WTC11 (cell line): ENCODE results near the gene WWC1. TPM values are rescaled to one million over a fixed set of nuclear protein-coding genes. Genes with fewer than 3 reads are reported as not detected.

ENCODE experiments used
- ATAC-seq: fragments of 200-7000 bp; cut with Tn5 transposase; 2 replicates; pipeline ENCODE4 v1.10.0; 2021; ENCODE audit warnings: mild to moderate bottlenecking, moderate library complexity
- CTCF ChIA-PET: fragments of 300-600 bp; sonication (Branson Sonifier 250); formaldehyde crosslinking; loops from one replicate; lab custom pipeline; 2021; ENCODE audit warnings: antibody characterized with exemption; lab: Charles Lee
- POLR2A ChIA-PET: fragments of 350-600 bp; sonication (Branson Sonifier 250); formaldehyde crosslinking; loops from one replicate; lab custom pipeline; 2021; ENCODE audit warnings: antibody characterized with exemption; lab: Charles Lee
- DNase-seq: peaks from one replicate; pipeline ENCODE4 v3.0.0; 2021; ENCODE audit warnings: low spot score
- H3K27ac Mint-ChIP-seq: 2 replicates; pipeline ENCODE4 v1.8.0; 2021; ENCODE audit warnings: mixed read lengths
- H3K27me3 Mint-ChIP-seq: 2 replicates; pipeline ENCODE4 v1.8.0; 2021; ENCODE audit warnings: low read depth, mild to moderate bottlenecking, moderate library complexity, mixed read lengths
- H3K36me3 Mint-ChIP-seq: 2 replicates; pipeline ENCODE4 v1.8.0; 2021; ENCODE audit warnings: mixed read lengths
- H3K4me1 Mint-ChIP-seq: 2 replicates; pipeline ENCODE4 v1.8.0; 2022; ENCODE audit warnings: mixed read lengths
- H3K4me3 Mint-ChIP-seq: 2 replicates; pipeline ENCODE4 v1.8.0; 2021; ENCODE audit warnings: mild to moderate bottlenecking, moderate library complexity, mixed read lengths
- H3K9me3 Mint-ChIP-seq: 2 replicates; pipeline ENCODE4 v1.8.0; 2021; ENCODE audit warnings: mixed read lengths
- AR ChIP-seq: fragments of 250-450 bp; sonication (Bioruptor Pico); IDR thresholded peaks from 2 replicates; pipeline ENCODE4 v1.9.0; 2021; ENCODE audit warnings: mild to moderate bottlenecking
- ATF1 ChIP-seq: sonication (generic); formaldehyde crosslinking; IDR thresholded peaks from 2 replicates; pipeline ENCODE4 v1.8.1; 2023; ENCODE audit warnings: mild to moderate bottlenecking, moderate library complexity, missing genetic modification reagents
- EMX1 ChIP-seq: fragments of 250-450 bp; sonication (Bioruptor Pico); IDR thresholded peaks from 2 replicates; pipeline ENCODE4 v1.8.0; 2021; ENCODE audit warnings: mild to moderate bottlenecking
- GABPB1 ChIP-seq: sonication (generic); formaldehyde crosslinking; IDR thresholded peaks from 2 replicates; pipeline ENCODE4 v1.8.1; 2023; ENCODE audit warnings: mild to moderate bottlenecking, missing genetic modification reagents
- GRHL2 ChIP-seq: fragments of 250-450 bp; sonication (Bioruptor Pico); IDR thresholded peaks from 2 replicates; pipeline ENCODE4 v1.8.0; 2022; ENCODE audit warnings: mild to moderate bottlenecking, moderate library complexity; ENCODE audit not compliant: insufficient replicate concordance, severe bottlenecking
- NR2C2 ChIP-seq: sonication (generic); formaldehyde crosslinking; IDR thresholded peaks from 2 replicates; pipeline ENCODE4 v1.8.0; 2022; ENCODE audit warnings: mild to moderate bottlenecking, missing genetic modification reagents
- RELA ChIP-seq: sonication (generic); formaldehyde crosslinking; IDR thresholded peaks from 2 replicates; pipeline ENCODE4 v1.8.1; 2022; ENCODE audit warnings: missing genetic modification reagents, mild to moderate bottlenecking, borderline replicate concordance
- SMAD4 ChIP-seq: sonication (generic); formaldehyde crosslinking; IDR thresholded peaks from 2 replicates; pipeline ENCODE4 v1.8.0; 2022; ENCODE audit warnings: mild to moderate bottlenecking, missing genetic modification reagents
- TEAD1 ChIP-seq: sonication (generic); formaldehyde crosslinking; IDR thresholded peaks from 2 replicates; pipeline ENCODE4 v1.8.0; 2022; ENCODE audit warnings: mild to moderate bottlenecking, missing genetic modification reagents
- USF1 ChIP-seq: sonication (generic); formaldehyde crosslinking; IDR thresholded peaks from 2 replicates; pipeline ENCODE4 v1.8.0; 2022; ENCODE audit warnings: mild to moderate bottlenecking, missing genetic modification reagents
- USF2 ChIP-seq: sonication (generic); formaldehyde crosslinking; IDR thresholded peaks from 2 replicates; pipeline ENCODE4 v1.8.1; 2023; ENCODE audit warnings: mild to moderate bottlenecking, missing genetic modification reagents, moderate library complexity
- ZBTB21 ChIP-seq: sonication (generic); formaldehyde crosslinking; IDR thresholded peaks from 2 replicates; pipeline ENCODE4 v1.8.1; 2023; ENCODE audit warnings: mild to moderate bottlenecking, missing genetic modification reagents, borderline replicate concordance
- ZNF121 ChIP-seq: sonication (generic); formaldehyde crosslinking; IDR thresholded peaks from 2 replicates; pipeline ENCODE4 v1.8.0; 2023; ENCODE audit warnings: missing genetic modification reagents
- ZNF219 ChIP-seq: sonication (generic); formaldehyde crosslinking; IDR thresholded peaks from 2 replicates; pipeline ENCODE4 v1.8.0; 2023; ENCODE audit warnings: missing genetic modification reagents, mild to moderate bottlenecking, borderline replicate concordance
- ZNF396 ChIP-seq: fragments of 250-450 bp; sonication (Bioruptor Pico); IDR thresholded peaks from 2 replicates; pipeline ENCODE4 v1.8.0; 2021; ENCODE audit warnings: mild to moderate bottlenecking, moderate library complexity, borderline replicate concordance
- ZNF416 ChIP-seq: fragments of 250-450 bp; sonication (Bioruptor Pico); IDR thresholded peaks from 2 replicates; pipeline ENCODE4 v1.9.0; 2021; ENCODE audit warnings: mild to moderate bottlenecking, inconsistent platforms
- total RNA-seq: library from RNA; stranded (reverse); gene quantifications from 3 replicates; pipeline ENCODE4 v1.2.3, GENCODE V29; 2021
- TF ChIP-seq, protein P1 (sequence below): sonication (generic); formaldehyde crosslinking; IDR thresholded peaks from 2 replicates; pipeline ENCODE4 v1.8.1; 2022; ENCODE audit warnings: low read depth, mild to moderate bottlenecking, moderate library complexity, missing genetic modification reagents, borderline replicate concordance
- TF ChIP-seq, protein P2 (sequence below): sonication (generic); formaldehyde crosslinking; IDR thresholded peaks from 2 replicates; pipeline ENCODE4 v1.8.0; 2022; ENCODE audit warnings: mild to moderate bottlenecking, missing genetic modification reagents
- TF ChIP-seq, protein P3 (sequence below): sonication (generic); formaldehyde crosslinking; IDR thresholded peaks from 2 replicates; pipeline ENCODE4 v1.8.0; 2022; ENCODE audit warnings: missing genetic modification reagents

Gene WWC1
- total RNA-seq, 1 experiment from 2014 or later = 48.4 TPM

DNA sequence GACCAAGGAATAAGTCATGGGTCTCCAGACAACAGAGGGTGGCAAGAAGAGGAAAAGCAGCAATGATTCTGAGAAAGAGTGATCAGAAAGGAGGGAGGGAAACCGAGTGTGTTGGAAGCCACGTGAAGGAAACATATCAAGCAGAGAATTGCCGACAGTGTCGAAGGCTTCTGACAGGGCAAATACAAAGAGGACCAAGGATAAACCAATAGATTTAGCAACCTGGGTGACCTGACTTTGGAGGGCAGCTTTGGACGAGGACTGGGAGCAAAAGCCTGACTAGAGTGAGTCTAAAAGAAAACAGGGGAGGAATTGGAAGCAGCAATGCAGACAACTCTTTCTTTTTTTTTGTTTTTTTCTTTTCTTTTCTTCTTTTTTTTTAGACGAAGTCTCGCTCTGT, 83.8 kb downstream of the WWC1 start (continued):
- TF ChIP-seq AR (CRISPR knock-in tag) (no peak), SMAD4 (no peak), NR2C2 (no peak), ZNF219 (no peak), ZBTB21 (CRISPR knock-in tag) (no peak), ZNF396 (CRISPR knock-in tag) (no peak), ZNF121 (CRISPR knock-in tag) (no peak), USF1 (CRISPR knock-in tag) (no peak), TEAD1 (CRISPR knock-in tag) (no peak), RELA (CRISPR knock-in tag) (no peak)

- Mint-ChIP-seq H3K4me3 (no peak overlapping the region), H3K4me1 (no peaks in the 10 kb centered on the region), H3K9me3 (no peaks in the 10 kb centered on the region), H3K36me3 (no peaks in the 10 kb centered on the region), H3K27ac (no peak overlapping the region), H3K27me3 (no peaks in the 10 kb centered on the region)
- no peak for TF ChIP-seq GRHL2
- no peak for TF ChIP-seq ZNF416 (CRISPR knock-in tag)
- TF ChIP-seq USF2 (CRISPR knock-in tag) = no peak
- no peak for TF ChIP-seq ZBTB21 (CRISPR knock-in tag)
- TF ChIP-seq ATF1 (CRISPR knock-in tag) = no peak
- no peak for TF ChIP-seq NR2C2
- TF ChIP-seq EMX1 = no peak
- no peak for TF ChIP-seq USF1 (CRISPR knock-in tag)
- TF ChIP-seq, protein P1, sequence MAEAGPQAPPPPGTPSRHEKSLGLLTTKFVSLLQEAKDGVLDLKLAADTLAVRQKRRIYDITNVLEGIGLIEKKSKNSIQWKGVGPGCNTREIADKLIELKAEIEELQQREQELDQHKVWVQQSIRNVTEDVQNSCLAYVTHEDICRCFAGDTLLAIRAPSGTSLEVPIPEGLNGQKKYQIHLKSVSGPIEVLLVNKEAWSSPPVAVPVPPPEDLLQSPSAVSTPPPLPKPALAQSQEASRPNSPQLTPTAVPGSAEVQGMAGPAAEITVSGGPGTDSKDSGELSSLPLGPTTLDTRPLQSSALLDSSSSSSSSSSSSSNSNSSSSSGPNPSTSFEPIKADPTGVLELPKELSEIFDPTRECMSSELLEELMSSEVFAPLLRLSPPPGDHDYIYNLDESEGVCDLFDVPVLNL (CRISPR knock-in tag) = no peak
- POLR2A ChIA-PET = no interaction called here
- ATAC-seq (no peak), DNase-seq (no peak)
- CTCF ChIA-PET = no interaction called here
Measured at GRCh38 chr5:168377525-168377924, 86.1 kb downstream of the WWC1 start.

DNA sequence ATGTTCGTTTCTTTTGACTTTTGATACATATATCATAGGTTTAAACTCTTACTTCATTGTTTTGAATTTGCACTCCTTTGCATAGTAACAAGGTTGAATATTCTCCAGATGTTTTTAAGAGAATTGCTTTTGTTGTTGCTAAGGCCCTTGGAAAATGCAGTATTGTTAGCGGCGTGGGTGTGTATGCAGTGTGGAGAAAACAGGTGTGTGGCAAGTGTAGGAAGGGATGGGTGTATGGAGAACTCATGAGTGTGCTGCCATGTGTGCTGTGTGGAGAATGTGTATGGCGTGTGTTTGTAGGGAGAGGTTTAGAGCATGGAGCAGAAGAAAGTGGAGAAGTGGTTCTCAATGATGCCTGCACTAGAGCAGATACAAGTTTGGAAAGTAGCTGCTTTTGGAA, 87.3 kb downstream of the WWC1 start:
- Mint-ChIP-seq H3K9me3 (no peaks in the 10 kb centered on the region), H3K27me3 (no peaks in the 10 kb centered on the region), H3K27ac (no peak overlapping the region; the same call in 1 of the 2 replicates), H3K4me1 (no peaks in the 10 kb centered on the region), H3K36me3 (no peaks in the 10 kb centered on the region), H3K4me3 (no peak overlapping the region)
- no peak for DNase-seq
- no peak for ATAC-seq
- CTCF ChIA-PET = interaction anchor here (1.2 kb wide), 1 partner anchor 40 kb away, joined by 3 read pairs; no protein-coding TSS in a partner anchor
- POLR2A ChIA-PET = interaction anchor here (1.0 kb wide), 1 partner anchor 19 kb away, joined by 4 read pairs; no protein-coding TSS in a partner anchor
- TF ChIP-seq, protein P1 (CRISPR knock-in tag) = no peak
- TF ChIP-seq, protein P2, sequence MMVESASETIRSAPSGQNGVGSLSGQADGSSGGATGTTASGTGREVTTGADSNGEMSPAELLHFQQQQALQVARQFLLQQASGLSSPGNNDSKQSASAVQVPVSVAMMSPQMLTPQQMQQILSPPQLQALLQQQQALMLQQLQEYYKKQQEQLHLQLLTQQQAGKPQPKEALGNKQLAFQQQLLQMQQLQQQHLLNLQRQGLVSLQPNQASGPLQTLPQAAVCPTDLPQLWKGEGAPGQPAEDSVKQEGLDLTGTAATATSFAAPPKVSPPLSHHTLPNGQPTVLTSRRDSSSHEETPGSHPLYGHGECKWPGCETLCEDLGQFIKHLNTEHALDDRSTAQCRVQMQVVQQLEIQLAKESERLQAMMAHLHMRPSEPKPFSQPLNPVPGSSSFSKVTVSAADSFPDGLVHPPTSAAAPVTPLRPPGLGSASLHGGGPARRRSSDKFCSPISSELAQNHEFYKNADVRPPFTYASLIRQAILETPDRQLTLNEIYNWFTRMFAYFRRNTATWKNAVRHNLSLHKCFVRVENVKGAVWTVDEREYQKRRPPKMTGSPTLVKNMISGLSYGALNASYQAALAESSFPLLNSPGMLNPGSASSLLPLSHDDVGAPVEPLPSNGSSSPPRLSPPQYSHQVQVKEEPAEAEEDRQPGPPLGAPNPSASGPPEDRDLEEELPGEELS (CRISPR knock-in tag) = no peak
- TF ChIP-seq GABPB1 (CRISPR knock-in tag) = no peak
- TF ChIP-seq, protein P3, sequence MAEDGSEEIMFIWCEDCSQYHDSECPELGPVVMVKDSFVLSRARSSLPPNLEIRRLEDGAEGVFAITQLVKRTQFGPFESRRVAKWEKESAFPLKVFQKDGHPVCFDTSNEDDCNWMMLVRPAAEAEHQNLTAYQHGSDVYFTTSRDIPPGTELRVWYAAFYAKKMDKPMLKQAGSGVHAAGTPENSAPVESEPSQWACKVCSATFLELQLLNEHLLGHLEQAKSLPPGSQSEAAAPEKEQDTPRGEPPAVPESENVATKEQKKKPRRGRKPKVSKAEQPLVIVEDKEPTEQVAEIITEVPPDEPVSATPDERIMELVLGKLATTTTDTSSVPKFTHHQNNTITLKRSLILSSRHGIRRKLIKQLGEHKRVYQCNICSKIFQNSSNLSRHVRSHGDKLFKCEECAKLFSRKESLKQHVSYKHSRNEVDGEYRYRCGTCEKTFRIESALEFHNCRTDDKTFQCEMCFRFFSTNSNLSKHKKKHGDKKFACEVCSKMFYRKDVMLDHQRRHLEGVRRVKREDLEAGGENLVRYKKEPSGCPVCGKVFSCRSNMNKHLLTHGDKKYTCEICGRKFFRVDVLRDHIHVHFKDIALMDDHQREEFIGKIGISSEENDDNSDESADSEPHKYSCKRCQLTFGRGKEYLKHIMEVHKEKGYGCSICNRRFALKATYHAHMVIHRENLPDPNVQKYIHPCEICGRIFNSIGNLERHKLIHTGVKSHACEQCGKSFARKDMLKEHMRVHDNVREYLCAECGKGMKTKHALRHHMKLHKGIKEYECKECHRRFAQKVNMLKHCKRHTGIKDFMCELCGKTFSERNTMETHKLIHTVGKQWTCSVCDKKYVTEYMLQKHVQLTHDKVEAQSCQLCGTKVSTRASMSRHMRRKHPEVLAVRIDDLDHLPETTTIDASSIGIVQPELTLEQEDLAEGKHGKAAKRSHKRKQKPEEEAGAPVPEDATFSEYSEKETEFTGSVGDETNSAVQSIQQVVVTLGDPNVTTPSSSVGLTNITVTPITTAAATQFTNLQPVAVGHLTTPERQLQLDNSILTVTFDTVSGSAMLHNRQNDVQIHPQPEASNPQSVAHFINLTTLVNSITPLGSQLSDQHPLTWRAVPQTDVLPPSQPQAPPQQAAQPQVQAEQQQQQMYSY (CRISPR knock-in tag) = no peak
